SU-DHL-6 (cell line): ENCODE data around the gene HTR1E.
"Not testable (repeated sequence)": the region's sequence is repeated elsewhere in the genome, so short reads cannot be mapped to it uniquely, and the experiment has no call there.

Experiments used
- EZH2phosphoT487 ChIP-seq: fragments of 200-600 bp; sonication (generic), shearing (Covaris generic); conservative IDR thresholded peaks from 2 replicates; pipeline ENCODE4 v1.6.1; 2018; ENCODE audit warnings: mild to moderate bottlenecking, antibody characterized with exemption, low read length, moderate library complexity, mixed read lengths
- TF ChIP-seq, protein P1 (sequence below): fragments of 200-600 bp; sonication (generic); IDR thresholded peaks from one replicate; pipeline ENCODE4 v1.5.1; 2017; ENCODE audit warnings: antibody characterized with exemption, mild to moderate bottlenecking, low read length, moderate library complexity; ENCODE audit not compliant: insufficient read depth, poor library complexity, severe bottlenecking

GRCh38 chr6:86927138-86927537 lies 10.2 kb upstream of the HTR1E start:
- TF ChIP-seq EZH2phosphoT487, result not testable (repeated sequence)
- TF ChIP-seq, protein P1, sequence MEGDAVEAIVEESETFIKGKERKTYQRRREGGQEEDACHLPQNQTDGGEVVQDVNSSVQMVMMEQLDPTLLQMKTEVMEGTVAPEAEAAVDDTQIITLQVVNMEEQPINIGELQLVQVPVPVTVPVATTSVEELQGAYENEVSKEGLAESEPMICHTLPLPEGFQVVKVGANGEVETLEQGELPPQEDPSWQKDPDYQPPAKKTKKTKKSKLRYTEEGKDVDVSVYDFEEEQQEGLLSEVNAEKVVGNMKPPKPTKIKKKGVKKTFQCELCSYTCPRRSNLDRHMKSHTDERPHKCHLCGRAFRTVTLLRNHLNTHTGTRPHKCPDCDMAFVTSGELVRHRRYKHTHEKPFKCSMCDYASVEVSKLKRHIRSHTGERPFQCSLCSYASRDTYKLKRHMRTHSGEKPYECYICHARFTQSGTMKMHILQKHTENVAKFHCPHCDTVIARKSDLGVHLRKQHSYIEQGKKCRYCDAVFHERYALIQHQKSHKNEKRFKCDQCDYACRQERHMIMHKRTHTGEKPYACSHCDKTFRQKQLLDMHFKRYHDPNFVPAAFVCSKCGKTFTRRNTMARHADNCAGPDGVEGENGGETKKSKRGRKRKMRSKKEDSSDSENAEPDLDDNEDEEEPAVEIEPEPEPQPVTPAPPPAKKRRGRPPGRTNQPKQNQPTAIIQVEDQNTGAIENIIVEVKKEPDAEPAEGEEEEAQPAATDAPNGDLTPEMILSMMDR, result not testable (repeated sequence)
